Liver (tissue), 9 donors: ENCODE data around the gene NIF3L1. TPM values are rescaled to one million over a fixed set of nuclear protein-coding genes. Genes with fewer than 3 reads are reported as not detected.

Experiments
- DNase-seq: peaks from one replicate; pipeline ENCODE4 v3.0.0-alpha.2; 2017; ENCODE audit warnings: low spot score
- H3K27ac ChIP-seq, 2 donors: one replicate each; pipeline ENCODE4 v1.7.0; 2013; ENCODE audit warnings: inconsistent platforms in 2 of 2, low read length in 2 of 2, control low read depth in 1 of 2, low read depth in 1 of 2, mild to moderate bottlenecking in 1 of 2
- H3K27me3 ChIP-seq, 4 donors: one replicate each; pipeline versions ENCODE4 v1.6.1 to v1.7.0; 2013; ENCODE audit warnings: low read length in 3 of 4, inconsistent platforms in 1 of 4, mild to moderate bottlenecking in 1 of 4, moderate library complexity in 1 of 4; ENCODE audit not compliant: control insufficient read depth in 4 of 4, insufficient read depth in 4 of 4
- H3K36me3 ChIP-seq, 4 donors: one replicate each; pipeline versions ENCODE4 v1.6.1 to v1.7.0; 2013; ENCODE audit warnings: low read length in 3 of 4, mild to moderate bottlenecking in 3 of 4, low read depth in 1 of 4, moderate library complexity in 1 of 4; ENCODE audit not compliant: control insufficient read depth in 4 of 4, insufficient read depth in 3 of 4
- H3K4me1 ChIP-seq, 4 donors: one replicate each; pipeline versions ENCODE4 v1.6.1 to v1.7.0; 2013; ENCODE audit warnings: low read length in 3 of 4, mild to moderate bottlenecking in 3 of 4, moderate library complexity in 1 of 4; ENCODE audit not compliant: control insufficient read depth in 4 of 4, insufficient read depth in 4 of 4
- H3K4me3 ChIP-seq, 3 donors: one replicate each; pipeline versions ENCODE4 v1.6.1 to v1.7.0; 2013; ENCODE audit warnings: low read length in 3 of 3, control low read depth in 1 of 3, low read depth in 1 of 3, mild to moderate bottlenecking in 1 of 3
- H3K9ac ChIP-seq, 2 donors: one replicate each; pipeline ENCODE4 v1.7.0; 2013; ENCODE audit warnings: low read length in 2 of 2, mild to moderate bottlenecking in 2 of 2, moderate library complexity in 2 of 2, control low read depth in 1 of 2, low read depth in 1 of 2
- H3K9me3 ChIP-seq, 4 donors: one replicate each; pipeline versions ENCODE4 v1.6.1 to v1.7.0; 2013; ENCODE audit warnings: low read length in 3 of 4; ENCODE audit not compliant: control insufficient read depth in 4 of 4
- ATF3 ChIP-seq: IDR thresholded peaks from 2 replicates; pipeline ENCODE4 v1.6.1; 2016; ENCODE audit warnings: antibody characterized with exemption
- CTCF ChIP-seq: fragments of 150-350 bp; IDR thresholded peaks from 2 replicates; pipeline ENCODE4 v1.5.1; 2017; ENCODE audit warnings: improper control_type of control experiment, low read depth, low read length; ENCODE audit not compliant: missing input control
- EGR1 ChIP-seq, 2 donors: IDR thresholded peaks; 2 replicates each; pipeline ENCODE4 v1.6.1; 2016 to 2018; ENCODE audit warnings: antibody characterized with exemption in 2 of 2, low read depth in 2 of 2
- FOXA1 ChIP-seq: IDR thresholded peaks from 2 replicates; pipeline ENCODE4 v1.6.1; 2016; ENCODE audit warnings: antibody characterized with exemption
- GABPA ChIP-seq, 2 donors: IDR thresholded peaks in 1 of 2; conservative IDR thresholded peaks in 1 of 2; 2 replicates each; pipeline ENCODE4 v1.6.1; 2016; ENCODE audit warnings: antibody characterized with exemption in 2 of 2, mild to moderate bottlenecking in 1 of 2, moderate library complexity in 1 of 2
- HNF4A ChIP-seq, 2 donors: conservative IDR thresholded peaks; 2 replicates each; pipeline ENCODE4 v1.6.1; 2016; ENCODE audit warnings: antibody characterized with exemption in 2 of 2, mild to moderate bottlenecking in 2 of 2
- HNF4G ChIP-seq: IDR thresholded peaks from 2 replicates; pipeline ENCODE4 v1.6.1; 2016; ENCODE audit warnings: antibody characterized with exemption
- JUND ChIP-seq, 2 donors: IDR thresholded peaks; 2 replicates each; pipeline ENCODE4 v1.6.1; 2016; ENCODE audit warnings: antibody characterized with exemption in 2 of 2
- MAX ChIP-seq: IDR thresholded peaks from 2 replicates; pipeline ENCODE4 v1.6.1; 2016; ENCODE audit warnings: antibody characterized with exemption
- NR2F2 ChIP-seq: IDR thresholded peaks from 2 replicates; pipeline ENCODE4 v1.6.1; 2016; ENCODE audit warnings: antibody characterized with exemption
- RAD21 ChIP-seq, 2 donors: IDR thresholded peaks; 2 replicates each; pipeline ENCODE4 v1.6.1; 2016; ENCODE audit warnings: antibody characterized with exemption in 2 of 2, mild to moderate bottlenecking in 2 of 2
- REST ChIP-seq: IDR thresholded peaks from 2 replicates; pipeline ENCODE4 v1.6.1; 2016; ENCODE audit warnings: antibody characterized with exemption, mild to moderate bottlenecking
- RXRA ChIP-seq, 2 donors: IDR thresholded peaks; 2 replicates each; pipeline ENCODE4 v1.6.1; 2017 to 2018; ENCODE audit warnings: antibody characterized with exemption in 2 of 2, mild to moderate bottlenecking in 1 of 2
- SP1 ChIP-seq: IDR thresholded peaks from 2 replicates; pipeline ENCODE4 v1.6.1; 2018; ENCODE audit warnings: antibody characterized with exemption, mild to moderate bottlenecking
- YY1 ChIP-seq: IDR thresholded peaks from 2 replicates; pipeline ENCODE4 v1.6.1; 2016; ENCODE audit warnings: antibody characterized with exemption, mild to moderate bottlenecking
- ZBTB33 ChIP-seq: IDR thresholded peaks from 2 replicates; pipeline ENCODE4 v1.6.1; 2016; ENCODE audit warnings: antibody characterized with exemption
- WGBS: extraction: QIAGEN DNeasy Blood & Tissue Kit; methylation state at CpG from one replicate; pipeline ENCODE4 v1.1.7; 2013; 5-methylcytosine and 5-hydroxymethylcytosine counted together
- polyA plus RNA-seq, 2 donors: library from polyadenylated mRNA; stranded (reverse) in 1 of 2; unstranded in 1 of 2; fragments of 200-250 nt in 1 of 2; fragments of >200 nt in 1 of 2; fragmentation: Nextera tagmentation in 1 of 2; extraction: Ambion mirVana in 1 of 2; gene quantifications; one replicate each; pipeline versions ENCODE4 v1.2.1 to v1.2.3, GENCODE V29; 2013 to 2015
- total RNA-seq, 2 donors: library from RNA; depleted of rRNA; stranded (reverse); fragments of >200 nt; gene quantifications; one replicate each; pipeline ENCODE4 v1.2.3, GENCODE V29; 2014
- donor health status: healthy.
- donor health status: healthy.
- donor health status: healthy.
- donor health status: healthy.
- donor health status: healthy.

The NIF3L1 gene
- total and polyA plus RNA-seq, 4 donors = 13.2 to 20.7 (median 16.5) TPM

GRCh38 chr2:200930947-200931626, 41.9 kb downstream of the NIF3L1 start:
- 54% methylated on average over 3 of the region's 3 CpGs for WGBS
- Histone ChIP-seq H3K27ac (no peak overlapping the region), H3K4me1 (peaks cover 0 to 5% (median 0%) of the 10 kb centered on the region in 4 donors)

More at GRCh38 chr2:200930947-200931626, 41.9 kb downstream of the NIF3L1 start:
- DNase-seq = no peak
- no peaks in the 10 kb centered on the region for H3K9me3 ChIP-seq
- no peaks in the 10 kb centered on the region for H3K27me3 ChIP-seq
- no peak overlapping the region for H3K9ac ChIP-seq
- peaks cover 0 to 49% (median 29%) of the 10 kb centered on the region in 4 donors for H3K36me3 ChIP-seq
- no peak overlapping the region for H3K4me3 ChIP-seq
- no peak for TF ChIP-seq NR2F2
- no peak for TF ChIP-seq CTCF
- no peak for TF ChIP-seq YY1
- no peak for TF ChIP-seq HNF4G
- TF ChIP-seq ATF3 = no peak
- no peak for TF ChIP-seq ZBTB33
- TF ChIP-seq REST = no peak
- no peak for TF ChIP-seq FOXA1
- no peak for TF ChIP-seq JUND (IDR thresholded peaks at IDR 0.05)
- no peak for TF ChIP-seq EGR1 (IDR thresholded peaks at IDR 0.05; ENCODE audit: low read depth in 2 of 2)
- no peak for TF ChIP-seq RAD21 (IDR thresholded peaks at IDR 0.05)
- no peak for TF ChIP-seq MAX
- TF ChIP-seq RXRA (IDR thresholded peaks at IDR 0.05) = no peak
- TF ChIP-seq GABPA (IDR thresholded peaks at IDR 0.05 in 1 of 2, conservative IDR thresholded peaks at IDR 0.05 in 1 of 2) = no peak
- no peak for TF ChIP-seq SP1
- TF ChIP-seq HNF4A (conservative IDR thresholded peaks at IDR 0.05) = no peak
